Neural cell (in vitro differentiated cells): ENCODE data around the gene CCDC112. TPM values are rescaled to one million over a fixed set of nuclear protein-coding genes. Genes with fewer than 3 reads are reported as not detected.

ENCODE experiments used
- H2AFZ ChIP-seq: fragments of 200-600, 300-800 bp; sonication (generic), shearing (Covaris generic); 2 replicates; pipeline ENCODE4 v1.6.0; 2014; ENCODE audit warnings: low read depth, mild to moderate bottlenecking, antibody characterized with exemption, low read length, moderate library complexity
- H3F3A ChIP-seq: fragments of 200-600 bp; shearing (Covaris generic); 2 replicates; pipeline ENCODE4 v1.6.1; 2016; ENCODE audit warnings: mild to moderate bottlenecking, moderate library complexity, mixed read lengths, antibody characterized with exemption, low read length; ENCODE audit not compliant: insufficient read depth, poor library complexity, severe bottlenecking
- H3K27ac ChIP-seq: fragments of 200-600, 300-800 bp; sonication (generic), shearing (Covaris generic); 2 replicates; pipeline ENCODE4 v1.5.1; 2014; ENCODE audit warnings: mild to moderate bottlenecking, low read length, moderate library complexity
- H3K27me3 ChIP-seq: fragments of 300-800, 200-600 bp; sonication (generic), shearing (Covaris generic); 2 replicates; pipeline ENCODE4 v1.6.0; 2014; ENCODE audit warnings: mild to moderate bottlenecking, low read depth, low read length, moderate library complexity; ENCODE audit not compliant: insufficient read depth
- H3K36me3 ChIP-seq: fragments of 300-800, 200-600 bp; sonication (generic), shearing (Covaris generic); 2 replicates; pipeline ENCODE4 v1.5.1; 2014; ENCODE audit warnings: mild to moderate bottlenecking, antibody characterized with exemption, low read length, moderate library complexity; ENCODE audit not compliant: insufficient read depth
- H3K4me2 ChIP-seq: fragments of 300-800, 200-600 bp; sonication (generic), shearing (Covaris generic); 2 replicates; pipeline ENCODE4 v1.6.0; 2014; ENCODE audit warnings: mild to moderate bottlenecking, low read length
- H3K4me3 ChIP-seq: fragments of 300-800, 200-600 bp; sonication (generic), shearing (Covaris generic); 2 replicates; pipeline ENCODE4 v1.5.1; 2014; ENCODE audit warnings: mild to moderate bottlenecking, low read length, moderate library complexity
- H3K79me2 ChIP-seq: fragments of 200-600 bp; shearing (Covaris generic); replicated peaks from 2 replicates; pipeline ENCODE4 v1.6.0; 2014; ENCODE audit warnings: mild to moderate bottlenecking, low read length, moderate library complexity; ENCODE audit not compliant: insufficient read depth
- H3K9ac ChIP-seq: fragments of 300-800, 200-600 bp; sonication (generic), shearing (Covaris generic); 2 replicates; pipeline ENCODE4 v1.6.1; 2016; ENCODE audit warnings: mild to moderate bottlenecking, low read length, mixed read lengths
- H3K9me2 ChIP-seq: fragments of 200-600 bp; shearing (Covaris generic); 2 replicates; pipeline ENCODE4 v1.6.1; 2016; ENCODE audit warnings: mild to moderate bottlenecking, low read length, mixed read lengths; ENCODE audit not compliant: insufficient read depth
- H3K9me3 ChIP-seq: fragments of 200-600, 300-800 bp; sonication (generic), shearing (Covaris generic); 2 replicates; pipeline ENCODE4 v1.6.1; 2016; ENCODE audit warnings: mild to moderate bottlenecking, mixed run types, low read length, moderate library complexity, mixed read lengths
- H4K20me1 ChIP-seq: fragments of 200-600 bp; shearing (Covaris generic); 2 replicates; pipeline ENCODE4 v1.6.1; 2016; ENCODE audit warnings: mild to moderate bottlenecking, mixed run types; ENCODE audit not compliant: insufficient read depth
- EP300 ChIP-seq: fragments of 450-650 bp; conservative IDR thresholded peaks from 2 replicates; pipeline ENCODE4 v1.6.1; 2014; ENCODE audit warnings: antibody characterized with exemption, mild to moderate bottlenecking, moderate library complexity; ENCODE audit not compliant: poor library complexity, severe bottlenecking
- EZH2 ChIP-seq: fragments of 200-600, 300-800 bp; shearing (Covaris generic), sonication (generic); IDR thresholded peaks from 2 replicates; pipeline ENCODE4 v1.6.1; 2014; ENCODE audit warnings: antibody characterized with exemption, low read length, borderline replicate concordance, mild to moderate bottlenecking; ENCODE audit not compliant: insufficient read depth, poor library complexity, severe bottlenecking
- MXI1 ChIP-seq: fragments of 450-650 bp; conservative IDR thresholded peaks from 2 replicates; pipeline ENCODE4 v1.6.1; 2014; ENCODE audit warnings: antibody characterized with exemption, mild to moderate bottlenecking; ENCODE audit not compliant: poor library complexity, severe bottlenecking
- POLR2AphosphoS5 ChIP-seq: IDR thresholded peaks from 2 replicates; pipeline ENCODE4 v1.6.1; 2012
- RAD21 ChIP-seq: fragments of 450-650 bp; conservative IDR thresholded peaks from 2 replicates; pipeline ENCODE4 v1.6.1; 2014; ENCODE audit warnings: antibody characterized with exemption, mild to moderate bottlenecking, moderate library complexity
- SMC3 ChIP-seq: fragments of 450-650 bp; conservative IDR thresholded peaks from 2 replicates; pipeline ENCODE4 v1.6.1; 2014; ENCODE audit warnings: antibody characterized with exemption, mild to moderate bottlenecking, moderate library complexity; ENCODE audit not compliant: poor library complexity
- TAF1 ChIP-seq: IDR thresholded peaks from 2 replicates; pipeline ENCODE4 v1.6.1; 2012; ENCODE audit warnings: low read depth
- polyA plus RNA-seq: library from polyadenylated mRNA; depleted of rRNA; stranded (reverse); fragments of >200 nt; gene quantifications from 2 replicates; pipeline ENCODE4 v1.2.3, GENCODE V29; 2014
- TF ChIP-seq, protein P1 (sequence below): IDR thresholded peaks from 2 replicates; pipeline ENCODE4 v1.6.1; 2012; ENCODE audit warnings: borderline replicate concordance
- TF ChIP-seq, protein P2 (sequence below): fragments of 450-650 bp; IDR thresholded peaks from 2 replicates; pipeline ENCODE4 v1.5.1; 2014; ENCODE audit warnings: antibody characterized with exemption, mild to moderate bottlenecking, moderate library complexity; ENCODE audit not compliant: poor library complexity, severe bottlenecking

The CCDC112 gene
- polyA plus RNA-seq, 1 donor from 2014 or later, result 76.7 TPM

GRCh38 chr5:115341745-115342144, 45.3 kb upstream of the CCDC112 start:
- Histone ChIP-seq H3K9me2 (no peaks in the 10 kb centered on the region), H3K79me2 (no peaks in the 10 kb centered on the region), H3K36me3 (no peaks in the 10 kb centered on the region), H3K27me3 (no peaks in the 10 kb centered on the region), H3F3A (no peaks in the 10 kb centered on the region), H3K9me3 (no peaks in the 10 kb centered on the region), H3K4me3 (no peak overlapping the region), H4K20me1 (no peaks in the 10 kb centered on the region), H3K27ac (no peak overlapping the region), H3K4me2 (no peak overlapping the region), H3K9ac (no peak overlapping the region), H2AFZ (no peak overlapping the region)
- no peak for TF ChIP-seq EZH2
- TF ChIP-seq, protein P1, sequence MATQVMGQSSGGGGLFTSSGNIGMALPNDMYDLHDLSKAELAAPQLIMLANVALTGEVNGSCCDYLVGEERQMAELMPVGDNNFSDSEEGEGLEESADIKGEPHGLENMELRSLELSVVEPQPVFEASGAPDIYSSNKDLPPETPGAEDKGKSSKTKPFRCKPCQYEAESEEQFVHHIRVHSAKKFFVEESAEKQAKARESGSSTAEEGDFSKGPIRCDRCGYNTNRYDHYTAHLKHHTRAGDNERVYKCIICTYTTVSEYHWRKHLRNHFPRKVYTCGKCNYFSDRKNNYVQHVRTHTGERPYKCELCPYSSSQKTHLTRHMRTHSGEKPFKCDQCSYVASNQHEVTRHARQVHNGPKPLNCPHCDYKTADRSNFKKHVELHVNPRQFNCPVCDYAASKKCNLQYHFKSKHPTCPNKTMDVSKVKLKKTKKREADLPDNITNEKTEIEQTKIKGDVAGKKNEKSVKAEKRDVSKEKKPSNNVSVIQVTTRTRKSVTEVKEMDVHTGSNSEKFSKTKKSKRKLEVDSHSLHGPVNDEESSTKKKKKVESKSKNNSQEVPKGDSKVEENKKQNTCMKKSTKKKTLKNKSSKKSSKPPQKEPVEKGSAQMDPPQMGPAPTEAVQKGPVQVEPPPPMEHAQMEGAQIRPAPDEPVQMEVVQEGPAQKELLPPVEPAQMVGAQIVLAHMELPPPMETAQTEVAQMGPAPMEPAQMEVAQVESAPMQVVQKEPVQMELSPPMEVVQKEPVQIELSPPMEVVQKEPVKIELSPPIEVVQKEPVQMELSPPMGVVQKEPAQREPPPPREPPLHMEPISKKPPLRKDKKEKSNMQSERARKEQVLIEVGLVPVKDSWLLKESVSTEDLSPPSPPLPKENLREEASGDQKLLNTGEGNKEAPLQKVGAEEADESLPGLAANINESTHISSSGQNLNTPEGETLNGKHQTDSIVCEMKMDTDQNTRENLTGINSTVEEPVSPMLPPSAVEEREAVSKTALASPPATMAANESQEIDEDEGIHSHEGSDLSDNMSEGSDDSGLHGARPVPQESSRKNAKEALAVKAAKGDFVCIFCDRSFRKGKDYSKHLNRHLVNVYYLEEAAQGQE, result no peak
- no peak for TF ChIP-seq SMC3
- TF ChIP-seq, protein P2, sequence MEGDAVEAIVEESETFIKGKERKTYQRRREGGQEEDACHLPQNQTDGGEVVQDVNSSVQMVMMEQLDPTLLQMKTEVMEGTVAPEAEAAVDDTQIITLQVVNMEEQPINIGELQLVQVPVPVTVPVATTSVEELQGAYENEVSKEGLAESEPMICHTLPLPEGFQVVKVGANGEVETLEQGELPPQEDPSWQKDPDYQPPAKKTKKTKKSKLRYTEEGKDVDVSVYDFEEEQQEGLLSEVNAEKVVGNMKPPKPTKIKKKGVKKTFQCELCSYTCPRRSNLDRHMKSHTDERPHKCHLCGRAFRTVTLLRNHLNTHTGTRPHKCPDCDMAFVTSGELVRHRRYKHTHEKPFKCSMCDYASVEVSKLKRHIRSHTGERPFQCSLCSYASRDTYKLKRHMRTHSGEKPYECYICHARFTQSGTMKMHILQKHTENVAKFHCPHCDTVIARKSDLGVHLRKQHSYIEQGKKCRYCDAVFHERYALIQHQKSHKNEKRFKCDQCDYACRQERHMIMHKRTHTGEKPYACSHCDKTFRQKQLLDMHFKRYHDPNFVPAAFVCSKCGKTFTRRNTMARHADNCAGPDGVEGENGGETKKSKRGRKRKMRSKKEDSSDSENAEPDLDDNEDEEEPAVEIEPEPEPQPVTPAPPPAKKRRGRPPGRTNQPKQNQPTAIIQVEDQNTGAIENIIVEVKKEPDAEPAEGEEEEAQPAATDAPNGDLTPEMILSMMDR, result no peak
- no peak for TF ChIP-seq EP300
- TF ChIP-seq POLR2AphosphoS5, result no peak
- no peak for TF ChIP-seq RAD21
- no peak for TF ChIP-seq TAF1
- TF ChIP-seq MXI1, result no peak

- Histone ChIP-seq H3K9me2 (no peaks in the 10 kb centered on the region), H3K79me2 (no peaks in the 10 kb centered on the region), H2AFZ (no peak overlapping the region), H3K9ac (no peak overlapping the region), H4K20me1 (no peaks in the 10 kb centered on the region), H3K4me3 (no peak overlapping the region), H3K27me3 (no peaks in the 10 kb centered on the region), H3K9me3 (no peaks in the 10 kb centered on the region), H3K27ac (no peak overlapping the region), H3K36me3 (no peaks in the 10 kb centered on the region), H3F3A (no peaks in the 10 kb centered on the region), H3K4me2 (no peak overlapping the region)
- no peak for TF ChIP-seq EZH2
- TF ChIP-seq MXI1, result no peak
- TF ChIP-seq POLR2AphosphoS5, result no peak
- TF ChIP-seq RAD21, result no peak
- TF ChIP-seq, protein P2, result no peak
- no peak for TF ChIP-seq EP300
- TF ChIP-seq SMC3, result no peak
- no peak for TF ChIP-seq TAF1
- TF ChIP-seq, protein P1, result no peak
These were observed 42.4 kb upstream of the CCDC112 start for GRCh38 chr5:115338851-115339250.
